Stimulated activated CD8-positive, alpha-beta memory T cell treated with anti-CD3 and anti-CD28 coated beads, Interleukin-4, amount 100 ng/mL, for 48 hours (primary cell): ENCODE results near the gene PCDHGB5.
"Not testable (repeated sequence)": the region's sequence is repeated elsewhere in the genome, so short reads cannot be mapped to it uniquely, and the experiment has no call there.

Experiments used
- DNase-seq: peaks from one replicate; pipeline ENCODE4 v3.0.0-alpha.2; 2020

The PCDHGB5 gene

DNA sequence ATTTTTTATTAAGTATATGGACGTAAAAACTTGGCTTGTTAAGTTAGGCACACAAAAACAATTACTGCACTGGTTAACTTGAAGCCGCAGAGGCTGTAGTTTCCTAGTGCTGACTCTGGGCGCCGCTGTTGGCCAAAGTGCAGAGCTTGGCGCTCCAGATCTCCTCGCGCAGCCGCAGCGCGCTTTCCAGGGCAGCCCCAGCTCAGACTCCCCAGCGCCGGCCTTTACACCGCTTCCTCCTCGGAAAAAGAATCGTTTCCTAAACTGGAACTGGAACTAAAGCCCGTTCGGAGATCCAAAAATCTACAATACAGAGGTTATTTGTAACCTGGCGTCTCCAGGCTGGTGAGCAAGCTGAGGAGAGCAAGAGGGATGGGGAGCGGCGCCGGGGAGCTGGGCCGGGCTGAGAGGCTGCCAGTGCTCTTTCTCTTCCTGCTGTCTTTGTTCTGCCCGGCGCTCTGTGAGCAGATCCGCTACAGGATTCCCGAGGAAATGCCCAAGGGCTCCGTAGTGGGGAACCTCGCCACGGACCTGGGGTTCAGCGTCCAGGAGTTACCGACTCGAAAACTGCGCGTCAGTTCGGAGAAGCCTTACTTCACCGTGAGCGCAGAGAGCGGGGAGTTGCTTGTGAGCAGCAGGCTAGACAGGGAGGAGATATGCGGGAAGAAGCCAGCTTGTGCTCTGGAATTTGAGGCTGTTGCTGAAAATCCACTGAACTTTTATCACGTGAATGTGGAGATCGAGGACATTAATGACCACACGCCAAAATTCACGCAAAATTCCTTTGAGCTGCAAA is at the start of gene PCDHGB5:
TSS of gene PCDHGB5 (plus strand) at position 192 of the 796 bp plus-strand sequence. CDS start at position 373, 181 bp downstream.
- peak; percentile 52 for DNase-seq

DNA sequence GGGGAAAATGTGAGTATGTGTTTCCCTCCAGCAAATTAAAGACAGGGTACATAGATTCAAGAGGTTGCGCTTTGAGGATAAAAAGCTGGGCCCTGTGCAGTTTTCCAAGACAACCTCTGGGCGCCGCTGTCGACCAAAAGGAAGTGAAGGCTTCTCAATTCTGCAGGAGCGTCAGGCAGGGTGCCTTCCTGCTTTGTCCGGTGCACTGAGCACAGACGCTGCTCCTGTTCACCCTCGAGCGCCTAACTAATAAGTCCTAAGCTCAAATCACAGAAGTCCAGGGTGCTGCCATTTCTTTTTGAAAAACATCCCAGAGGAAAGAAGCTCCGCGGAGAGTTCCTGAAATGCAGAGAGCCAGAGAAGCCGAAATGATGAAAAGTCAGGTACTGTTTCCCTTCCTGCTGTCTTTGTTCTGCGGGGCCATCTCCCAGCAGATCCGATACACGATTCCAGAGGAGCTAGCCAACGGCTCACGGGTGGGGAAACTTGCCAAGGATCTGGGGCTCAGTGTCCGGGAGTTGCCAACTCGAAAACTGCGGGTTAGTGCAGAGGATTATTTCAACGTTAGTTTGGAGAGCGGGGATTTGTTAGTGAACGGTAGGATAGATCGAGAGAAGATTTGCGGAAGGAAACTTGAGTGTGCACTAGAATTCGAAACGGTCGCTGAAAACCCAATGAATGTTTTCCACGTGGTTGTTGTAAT is 47.7 kb upstream of the PCDHGB5 start, which contains the start of gene PCDHGB1:
TSS of gene PCDHGB1 (plus strand) at position 183 of the 703 bp plus-strand sequence. CDS start at position 345, 162 bp downstream.
- peak; percentile 51 for DNase-seq

DNA sequence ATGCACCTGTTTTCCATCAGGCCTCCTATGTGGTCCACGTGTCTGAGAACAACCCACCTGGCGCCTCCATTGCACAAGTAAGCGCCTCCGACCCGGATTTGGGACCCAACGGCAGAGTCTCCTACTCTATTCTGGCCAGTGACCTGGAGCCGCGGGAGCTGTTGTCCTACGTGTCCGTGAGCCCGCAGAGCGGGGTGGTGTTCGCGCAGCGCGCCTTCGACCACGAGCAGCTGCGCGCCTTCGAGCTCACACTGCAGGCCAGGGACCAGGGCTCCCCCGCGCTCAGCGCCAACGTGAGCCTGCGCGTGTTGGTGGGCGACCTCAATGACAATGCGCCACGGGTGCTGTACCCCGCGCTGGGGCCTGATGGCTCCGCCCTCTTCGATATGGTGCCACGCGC is 46.2 kb upstream of the PCDHGB5 start:
- DNase-seq: no peak

- no peak for DNase-seq
Measured at GRCh38 chr5:141354900-141355469, 42.8 kb upstream of the PCDHGB5 start, which contains the start of gene PCDHGA4. TSS of gene PCDHGA4 (plus strand) at chr5:141355021. CDS start at chr5:141355108, 87 bp downstream.

DNA sequence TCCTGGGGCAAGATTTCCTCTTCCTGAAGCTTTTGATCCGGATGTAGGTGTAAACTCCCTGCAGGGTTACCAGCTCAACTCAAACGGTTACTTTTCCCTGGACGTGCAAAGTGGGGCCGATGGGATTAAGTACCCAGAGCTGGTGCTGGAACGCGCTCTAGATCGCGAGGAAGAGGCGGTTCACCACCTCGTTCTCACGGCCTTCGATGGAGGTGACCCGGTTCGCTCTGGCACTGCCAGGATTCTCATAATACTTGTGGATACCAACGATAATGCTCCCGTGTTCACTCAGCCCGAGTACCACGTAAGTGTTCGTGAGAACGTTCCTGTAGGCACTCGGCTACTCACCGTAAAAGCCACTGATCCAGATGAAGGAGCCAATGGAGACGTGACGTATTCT is 42.1 kb upstream of the PCDHGB5 start:
- DNase-seq: no peak

DNA sequence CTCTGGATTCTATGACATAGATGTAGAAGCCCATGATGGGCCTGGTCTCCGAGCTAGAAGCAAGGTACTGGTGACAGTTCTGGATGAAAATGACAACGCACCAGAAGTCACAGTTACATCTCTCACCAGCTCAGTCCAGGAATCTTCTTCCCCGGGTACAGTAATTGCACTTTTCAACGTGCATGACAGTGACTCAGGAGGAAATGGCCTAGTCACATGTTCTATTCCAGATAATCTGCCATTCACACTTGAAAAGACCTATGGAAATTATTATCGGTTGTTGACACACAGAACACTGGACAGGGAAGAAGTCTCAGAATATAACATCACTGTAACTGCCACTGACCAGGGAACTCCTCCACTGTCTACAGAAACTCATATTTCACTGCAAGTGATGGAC is 41.6 kb upstream of the PCDHGB5 start:
- DNase-seq: no peak

- DNase-seq: no peak
Measured at GRCh38 chr5:141356950-141357349, 40.8 kb upstream of the PCDHGB5 start.

DNA sequence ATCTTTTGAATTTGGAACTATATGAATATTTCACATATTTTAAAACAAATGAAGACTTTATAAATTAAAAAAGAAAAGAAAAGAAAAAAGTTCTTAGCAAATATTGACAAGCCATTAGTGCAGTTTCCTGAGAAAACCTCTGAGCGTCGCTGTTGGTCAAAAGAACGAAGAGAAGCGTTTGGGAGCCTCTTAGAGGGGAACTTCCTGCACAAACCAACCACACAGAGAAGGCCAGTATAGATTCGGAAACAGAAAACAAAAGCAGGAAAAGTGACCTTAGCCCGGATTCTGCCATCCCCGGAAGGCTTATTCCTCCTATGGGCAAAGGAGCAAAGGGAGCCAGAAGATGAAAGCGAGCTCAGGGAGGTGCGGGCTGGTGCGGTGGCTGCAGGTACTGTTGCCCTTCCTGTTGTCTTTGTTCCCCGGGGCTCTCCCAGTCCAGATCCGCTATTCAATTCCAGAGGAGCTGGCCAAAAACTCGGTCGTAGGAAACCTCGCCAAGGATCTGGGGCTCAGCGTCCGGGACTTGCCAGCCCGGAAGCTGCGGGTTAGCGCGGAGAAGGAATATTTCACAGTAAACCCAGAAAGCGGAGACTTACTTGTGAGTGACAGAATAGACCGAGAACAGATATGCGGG is 37.8 kb upstream of the PCDHGB5 start, which contains the start of gene PCDHGB2:
TSS of gene PCDHGB2 (plus strand) at position 205 of the 637 bp plus-strand sequence. CDS start at position 347, 142 bp downstream.
- DNase-seq: no peak

- DNase-seq: no peak
Measured at GRCh38 chr5:141360685-141361084, 37.1 kb upstream of the PCDHGB5 start.

- no peak for DNase-seq
Measured at GRCh38 chr5:141362719-141363118, 35.0 kb upstream of the PCDHGB5 start.

GRCh38 chr5:141363952-141364660 is 33.6 kb upstream of the PCDHGB5 start, which contains the start of gene PCDHGA5:
TSS of gene PCDHGA5 (plus strand) at chr5:141364162. CDS start at chr5:141364331, 169 bp downstream.
- no peak for DNase-seq

- DNase-seq: no peak
Measured at GRCh38 chr5:141366016-141366896, 31.5 kb upstream of the PCDHGB5 start.

- no peak for DNase-seq
Measured at GRCh38 chr5:141369994-141370848, 27.5 kb upstream of the PCDHGB5 start, which contains the start of gene PCDHGB3. TSS of gene PCDHGB3 (plus strand) at chr5:141370242. CDS start at chr5:141370395, 153 bp downstream.

DNA sequence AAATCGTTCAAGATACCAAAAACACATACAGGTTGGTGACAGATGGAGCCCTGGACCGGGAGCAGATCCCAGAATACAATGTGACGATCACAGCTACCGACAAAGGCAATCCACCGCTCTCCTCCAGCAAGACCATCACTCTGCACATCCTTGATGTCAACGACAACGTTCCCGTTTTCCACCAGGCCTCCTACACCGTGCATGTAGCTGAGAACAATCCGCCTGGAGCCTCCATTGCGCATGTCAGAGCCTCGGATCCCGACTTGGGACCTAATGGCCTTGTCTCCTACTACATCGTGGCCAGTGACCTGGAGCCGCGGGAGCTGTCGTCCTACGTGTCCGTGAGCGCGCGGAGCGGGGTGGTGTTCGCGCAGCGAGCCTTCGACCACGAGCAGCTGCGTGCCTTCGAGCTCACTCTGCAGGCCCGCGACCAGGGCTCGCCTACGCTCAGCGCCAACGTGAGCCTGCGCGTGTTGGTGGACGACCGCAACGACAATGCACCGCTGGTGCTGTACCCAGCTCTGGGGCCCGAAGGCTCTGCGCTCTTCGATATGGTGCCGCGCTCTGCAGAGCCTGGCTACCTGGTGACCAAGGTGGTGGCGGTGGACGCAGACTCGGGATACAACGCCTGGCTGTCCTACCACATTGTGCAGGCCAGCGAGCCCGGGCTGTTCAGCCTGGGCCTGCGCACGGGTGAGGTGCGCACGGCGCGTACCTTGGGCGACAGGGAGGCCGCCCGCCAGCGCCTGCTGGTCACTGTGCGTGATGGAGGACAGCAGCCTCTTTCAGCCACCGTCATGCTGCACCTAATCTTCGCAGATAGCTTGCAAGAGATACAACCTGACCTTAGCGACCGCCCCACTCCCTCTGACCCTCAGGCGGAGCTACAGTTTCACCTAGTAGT is 25.9 kb upstream of the PCDHGB5 start:
- DNase-seq: no peak

- DNase-seq: no peak
Measured at GRCh38 chr5:141373673-141374317, 24.0 kb upstream of the PCDHGB5 start, which contains the start of gene PCDHGA6. TSS of gene PCDHGA6 (plus strand) at chr5:141373891. CDS start at chr5:141374084, 193 bp downstream.

- no peak for DNase-seq
Measured at GRCh38 chr5:141374627-141375026, 23.1 kb upstream of the PCDHGB5 start.

DNA sequence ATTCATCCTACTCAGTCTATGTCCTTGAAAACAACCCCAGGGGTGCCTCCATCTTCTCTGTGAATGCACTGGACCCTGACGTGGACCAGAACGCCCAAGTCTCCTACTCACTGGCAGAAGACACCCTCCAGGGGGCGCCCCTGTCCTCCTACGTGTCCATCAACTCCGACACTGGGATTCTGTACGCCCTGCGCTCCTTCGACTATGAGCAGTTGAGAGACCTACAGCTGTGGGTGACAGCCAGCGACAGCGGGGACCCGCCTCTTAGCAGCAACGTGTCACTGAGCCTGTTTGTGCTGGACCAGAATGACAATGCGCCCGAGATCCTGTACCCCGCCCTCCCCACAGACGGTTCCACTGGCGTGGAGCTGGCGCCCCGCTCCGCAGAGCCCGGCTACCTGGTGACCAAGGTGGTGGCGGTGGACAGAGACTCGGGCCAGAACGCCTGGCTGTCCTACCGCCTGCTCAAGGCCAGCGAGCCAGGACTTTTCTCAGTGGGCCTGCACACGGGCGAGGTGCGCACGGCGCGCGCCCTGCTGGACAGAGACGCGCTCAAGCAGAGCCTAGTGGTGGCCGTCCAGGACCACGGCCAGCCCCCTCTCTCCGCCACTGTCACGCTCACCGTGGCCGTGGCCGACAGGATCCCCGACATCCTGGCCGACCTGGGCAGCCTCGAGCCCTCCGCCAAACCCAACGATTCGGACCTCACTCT is 22.1 kb upstream of the PCDHGB5 start:
- not testable (repeated sequence) for DNase-seq
